Mammary epithelial cell (primary cell): Measurements from ENCODE around the gene APOOL.

Source experiments
- CTCF ChIP-seq, 2 donors: IDR thresholded peaks in 1 of 2; conservative IDR thresholded peaks in 1 of 2; 2 replicates each; pipeline ENCODE4 v1.5.1; 2011 to 2012; ENCODE audit warnings: inconsistent platforms in 2 of 2, low read length in 2 of 2, mild to moderate bottlenecking in 2 of 2, control low read depth in 1 of 2, low read depth in 1 of 2; ENCODE audit not compliant: insufficient read depth in 1 of 2; ENCODE audit errors: extremely low read depth in 1 of 2
- EZH2 ChIP-seq: IDR thresholded peaks from 2 replicates; pipeline ENCODE4 v1.6.1; 2012; ENCODE audit warnings: low read length, inconsistent platforms, borderline replicate concordance

GRCh38 chrX:85111347-85111746, 107.7 kb downstream of the APOOL start:
- TF ChIP-seq CTCF (conservative IDR thresholded peaks at IDR 0.05 in 1 of 2, IDR thresholded peaks at IDR 0.05 in 1 of 2; ENCODE audit: extremely low read depth in 1 of 2, insufficient read depth in 1 of 2, low read depth in 1 of 2, low read length in 2 of 2): peak; percentile 75 to 91
- TF ChIP-seq EZH2: no peak
